Ishikawa (cell line): ENCODE data around the gene FHIT.

Experiments
- CEBPB ChIP-seq: IDR thresholded peaks from 2 replicates; pipeline ENCODE4 v1.6.1; 2012
- CREB1 ChIP-seq: IDR thresholded peaks from 2 replicates; pipeline ENCODE4 v1.6.1; 2012; ENCODE audit warnings: low read depth
- EGR1 ChIP-seq: IDR thresholded peaks from 2 replicates; pipeline ENCODE4 v1.6.1; 2012
- EP300 ChIP-seq: IDR thresholded peaks from 2 replicates; pipeline ENCODE4 v1.6.1; 2012; ENCODE audit warnings: borderline replicate concordance
- FOXM1 ChIP-seq: IDR thresholded peaks from 2 replicates; pipeline ENCODE4 v1.6.1; 2012; ENCODE audit warnings: low read depth, borderline replicate concordance
- NFIC ChIP-seq: IDR thresholded peaks from 2 replicates; pipeline ENCODE4 v1.6.1; 2012
- RAD21 ChIP-seq: IDR thresholded peaks from 2 replicates; pipeline ENCODE4 v1.6.1; 2012; ENCODE audit warnings: low read depth
- TAF1 ChIP-seq: IDR thresholded peaks from 2 replicates; pipeline ENCODE4 v1.6.1; 2012; ENCODE audit warnings: low read depth, mild to moderate bottlenecking
- TCF12 ChIP-seq: IDR thresholded peaks from 2 replicates; pipeline ENCODE4 v1.6.1; 2012; ENCODE audit warnings: low read depth
- TEAD4 ChIP-seq: IDR thresholded peaks from 2 replicates; pipeline ENCODE4 v1.6.1; 2012
- YY1 ChIP-seq: IDR thresholded peaks from 2 replicates; pipeline ENCODE4 v1.6.1; 2012; ENCODE audit warnings: low read depth
- ZBTB7A ChIP-seq: IDR thresholded peaks from 2 replicates; pipeline ENCODE4 v1.6.1; 2012; ENCODE audit warnings: low read depth
- TF ChIP-seq, protein P1 (sequence below): IDR thresholded peaks from 2 replicates; pipeline ENCODE4 v1.6.1; 2012
- TF ChIP-seq, protein P2 (sequence below): IDR thresholded peaks from 2 replicates; pipeline ENCODE4 v1.6.1; 2012
- TF ChIP-seq, protein P3 (sequence below): IDR thresholded peaks from 2 replicates; pipeline ENCODE4 v1.6.1; 2012; ENCODE audit warnings: low read depth, mild to moderate bottlenecking

The FHIT gene

DNA sequence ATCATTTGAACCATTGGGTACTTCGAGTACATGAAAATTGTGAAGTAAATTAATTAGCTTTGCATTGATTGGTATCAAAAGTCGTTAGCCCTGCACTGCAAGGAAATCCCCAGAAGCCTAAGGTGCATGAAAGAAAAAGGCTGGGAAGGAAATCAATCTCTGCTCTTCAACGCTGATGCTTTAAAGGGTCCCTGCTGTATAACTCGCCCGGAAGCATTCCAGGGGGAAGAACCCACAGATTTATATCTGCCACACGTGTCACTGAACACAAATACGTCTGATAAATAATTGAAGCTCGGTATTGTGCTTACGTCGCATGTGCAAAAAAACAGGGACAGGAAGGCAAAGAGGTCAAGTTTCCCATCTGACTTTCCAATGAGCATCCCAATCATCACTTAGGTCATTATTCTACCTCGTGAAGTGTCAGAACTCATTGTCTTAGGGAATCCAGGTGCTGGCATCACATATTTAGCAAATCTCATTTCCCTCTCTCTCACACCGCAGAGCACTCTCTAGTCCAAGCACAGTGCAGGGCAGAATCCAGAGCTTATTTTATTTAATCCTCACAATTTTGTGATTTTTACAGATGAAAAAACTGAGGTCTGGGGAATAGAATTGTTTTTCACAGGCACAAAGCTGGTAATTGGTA is 1397.1 kb downstream of the FHIT start:
- TF ChIP-seq EP300 (no peak), EGR1 (no peak), FOXM1 (no peak), CREB1 (no peak)
- TF ChIP-seq, protein P1, sequence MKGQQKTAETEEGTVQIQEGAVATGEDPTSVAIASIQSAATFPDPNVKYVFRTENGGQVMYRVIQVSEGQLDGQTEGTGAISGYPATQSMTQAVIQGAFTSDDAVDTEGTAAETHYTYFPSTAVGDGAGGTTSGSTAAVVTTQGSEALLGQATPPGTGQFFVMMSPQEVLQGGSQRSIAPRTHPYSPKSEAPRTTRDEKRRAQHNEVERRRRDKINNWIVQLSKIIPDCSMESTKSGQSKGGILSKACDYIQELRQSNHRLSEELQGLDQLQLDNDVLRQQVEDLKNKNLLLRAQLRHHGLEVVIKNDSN, result no peak

- TF ChIP-seq NFIC, result no peak
- no peak for TF ChIP-seq CEBPB
- no peak for TF ChIP-seq TCF12
Measured at GRCh38 chr3:59850417-59850816, 1400.8 kb downstream of the FHIT start.

DNA sequence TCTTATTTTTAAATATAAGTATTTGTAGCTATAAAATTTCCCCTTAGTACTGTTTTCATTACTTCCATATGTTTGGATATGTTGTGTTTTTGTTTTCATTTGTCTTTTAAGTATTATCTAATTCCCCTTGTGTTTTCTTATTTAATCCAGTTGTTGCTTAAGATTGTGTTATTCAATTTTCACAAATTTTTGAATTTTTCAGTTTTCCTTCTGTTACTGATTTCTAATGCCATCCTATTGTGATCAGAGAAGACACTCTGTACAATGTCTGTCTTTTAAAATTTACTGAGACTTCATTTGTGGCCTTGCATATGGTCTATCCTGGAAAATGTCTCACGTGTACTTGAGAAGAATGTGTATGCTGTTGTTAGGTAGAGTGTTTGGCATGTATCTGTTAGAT is 1405.9 kb downstream of the FHIT start:
- TF ChIP-seq RAD21, result no peak
- TF ChIP-seq, protein P1, result no peak
- no peak for TF ChIP-seq YY1
- TF ChIP-seq FOXM1, result no peak
- no peak for TF ChIP-seq CEBPB
- no peak for TF ChIP-seq TAF1
- no peak for TF ChIP-seq ZBTB7A
- TF ChIP-seq EGR1, result no peak
- TF ChIP-seq CREB1, result no peak
- TF ChIP-seq, protein P2, sequence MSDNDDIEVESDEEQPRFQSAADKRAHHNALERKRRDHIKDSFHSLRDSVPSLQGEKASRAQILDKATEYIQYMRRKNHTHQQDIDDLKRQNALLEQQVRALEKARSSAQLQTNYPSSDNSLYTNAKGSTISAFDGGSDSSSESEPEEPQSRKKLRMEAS, result no peak

GRCh38 chr3:59843821-59844220 is 1407.4 kb downstream of the FHIT start:
- TF ChIP-seq TCF12 (no peak), YY1 (no peak), ZBTB7A (no peak), CREB1 (no peak), EP300 (no peak), EGR1 (no peak), TAF1 (no peak), CEBPB (no peak), RAD21 (no peak), TEAD4 (no peak), FOXM1 (no peak)
- TF ChIP-seq, protein P3, sequence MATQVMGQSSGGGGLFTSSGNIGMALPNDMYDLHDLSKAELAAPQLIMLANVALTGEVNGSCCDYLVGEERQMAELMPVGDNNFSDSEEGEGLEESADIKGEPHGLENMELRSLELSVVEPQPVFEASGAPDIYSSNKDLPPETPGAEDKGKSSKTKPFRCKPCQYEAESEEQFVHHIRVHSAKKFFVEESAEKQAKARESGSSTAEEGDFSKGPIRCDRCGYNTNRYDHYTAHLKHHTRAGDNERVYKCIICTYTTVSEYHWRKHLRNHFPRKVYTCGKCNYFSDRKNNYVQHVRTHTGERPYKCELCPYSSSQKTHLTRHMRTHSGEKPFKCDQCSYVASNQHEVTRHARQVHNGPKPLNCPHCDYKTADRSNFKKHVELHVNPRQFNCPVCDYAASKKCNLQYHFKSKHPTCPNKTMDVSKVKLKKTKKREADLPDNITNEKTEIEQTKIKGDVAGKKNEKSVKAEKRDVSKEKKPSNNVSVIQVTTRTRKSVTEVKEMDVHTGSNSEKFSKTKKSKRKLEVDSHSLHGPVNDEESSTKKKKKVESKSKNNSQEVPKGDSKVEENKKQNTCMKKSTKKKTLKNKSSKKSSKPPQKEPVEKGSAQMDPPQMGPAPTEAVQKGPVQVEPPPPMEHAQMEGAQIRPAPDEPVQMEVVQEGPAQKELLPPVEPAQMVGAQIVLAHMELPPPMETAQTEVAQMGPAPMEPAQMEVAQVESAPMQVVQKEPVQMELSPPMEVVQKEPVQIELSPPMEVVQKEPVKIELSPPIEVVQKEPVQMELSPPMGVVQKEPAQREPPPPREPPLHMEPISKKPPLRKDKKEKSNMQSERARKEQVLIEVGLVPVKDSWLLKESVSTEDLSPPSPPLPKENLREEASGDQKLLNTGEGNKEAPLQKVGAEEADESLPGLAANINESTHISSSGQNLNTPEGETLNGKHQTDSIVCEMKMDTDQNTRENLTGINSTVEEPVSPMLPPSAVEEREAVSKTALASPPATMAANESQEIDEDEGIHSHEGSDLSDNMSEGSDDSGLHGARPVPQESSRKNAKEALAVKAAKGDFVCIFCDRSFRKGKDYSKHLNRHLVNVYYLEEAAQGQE, result no peak
- TF ChIP-seq, protein P1, result no peak
- TF ChIP-seq, protein P2, result no peak

- TF ChIP-seq NFIC, result no peak
- TF ChIP-seq, protein P2, result no peak
- TF ChIP-seq CEBPB, result no peak
- no peak for TF ChIP-seq TEAD4
- TF ChIP-seq, protein P3, result no peak
- no peak for TF ChIP-seq YY1
- no peak for TF ChIP-seq EP300
- TF ChIP-seq ZBTB7A, result no peak
- no peak for TF ChIP-seq CREB1
- no peak for TF ChIP-seq FOXM1
- no peak for TF ChIP-seq RAD21
- TF ChIP-seq TCF12, result no peak
- TF ChIP-seq TAF1, result no peak
- no peak for TF ChIP-seq EGR1
- TF ChIP-seq, protein P1, result no peak
Measured at GRCh38 chr3:59839810-59840515, 1411.3 kb downstream of the FHIT start.
